G401 (cell line): Measurements from ENCODE around the gene WDTC1. TPM values are rescaled to one million over a fixed set of nuclear protein-coding genes. Genes with fewer than 3 reads are reported as not detected.

Source experiments
- DNase-seq: peaks from one replicate; pipeline ENCODE4 v3.0.0-alpha.2; 2015; ENCODE audit warnings: low spot score
- in situ Hi-C: cut with HindIII; loops from 2 replicates; pipeline ENCODE4 v1.10.0; 2016; ENCODE audit warnings: low sequenced_read_pairs, mixed read lengths
- total RNA-seq: library from RNA; depleted of rRNA; stranded (reverse); fragments of >200 nt; shearing (Covaris generic); gene quantifications from 2 replicates; pipeline ENCODE4 v1.2.3, GENCODE V29; 2014

WDTC1 gene
- total RNA-seq, 1 experiment from 2014 or later = 13.2 TPM

DNA sequence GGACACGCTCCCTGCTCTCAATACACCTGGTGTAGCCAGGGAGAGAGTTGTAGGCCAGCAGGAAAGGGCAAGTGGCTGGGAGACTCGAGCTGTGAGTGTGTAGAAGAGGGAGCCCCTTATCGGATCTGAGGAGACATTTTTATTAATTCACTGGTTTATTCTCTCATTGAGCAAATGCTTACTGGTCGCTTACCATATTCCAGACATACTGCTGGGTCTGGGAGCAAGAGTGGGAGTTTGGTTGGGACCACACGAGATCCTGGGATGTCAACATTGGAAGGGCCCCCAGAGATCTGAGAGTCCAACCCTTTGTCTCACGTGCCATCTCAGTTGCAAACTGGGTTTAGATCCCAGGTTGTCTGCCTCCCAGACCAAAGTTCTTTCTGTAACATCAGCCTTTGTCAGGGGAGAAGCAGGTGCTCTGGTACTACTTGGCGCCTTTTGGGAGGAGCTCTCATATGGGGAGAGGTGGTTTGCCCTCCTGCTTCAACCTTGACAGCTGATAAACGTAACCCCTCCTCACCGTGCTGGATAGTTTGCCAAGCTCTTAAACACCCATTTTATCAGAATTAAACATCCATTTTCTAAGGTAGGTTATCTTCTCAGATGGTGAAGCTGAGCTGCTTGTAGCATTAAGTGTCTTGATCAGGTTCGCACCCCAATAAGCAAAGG, 88.3 kb downstream of the WDTC1 start:
- in situ Hi-C loops = no loop called here
- DNase-seq = no peak

DNA sequence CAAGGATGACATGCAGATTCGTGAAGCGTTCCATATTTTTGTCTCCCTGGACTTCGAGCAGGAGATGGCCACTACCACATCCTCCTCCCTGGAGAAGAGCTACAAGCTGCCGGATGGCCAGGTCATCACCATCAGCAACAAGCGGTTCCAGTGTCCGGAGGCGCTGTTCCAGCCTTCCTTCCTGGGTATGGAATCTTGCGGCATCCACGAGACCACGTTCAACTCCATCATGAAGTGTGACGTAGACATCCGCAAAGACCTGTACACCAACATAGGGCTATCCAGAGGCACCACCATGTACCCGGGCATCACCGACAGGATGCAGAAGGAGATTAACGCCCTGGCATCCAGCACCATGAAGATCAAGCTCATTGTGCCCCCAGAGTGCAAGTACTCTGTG, 90.9 kb downstream of the WDTC1 start:
- DNase-seq = no peak
- in situ Hi-C loops = no loop called here

DNA sequence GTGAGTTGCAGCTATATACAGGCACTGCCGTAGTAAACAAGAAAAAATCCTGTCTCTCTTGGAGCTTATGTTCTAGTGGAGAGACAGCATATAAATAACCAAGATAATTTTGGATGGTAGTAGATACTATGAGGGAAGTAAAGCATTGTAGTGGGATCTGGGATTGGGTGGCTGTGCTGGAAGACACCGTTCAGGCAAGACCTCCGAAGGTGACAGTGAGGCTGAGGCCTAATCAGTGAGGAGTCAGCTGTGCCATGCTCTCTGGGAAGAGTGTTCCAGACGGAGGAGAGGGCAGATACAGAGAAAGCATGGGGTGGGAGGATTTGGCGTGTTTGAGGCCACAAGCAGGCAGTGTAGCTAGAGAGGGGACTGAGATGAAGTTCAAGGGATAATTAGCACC, 93.5 kb downstream of the WDTC1 start:
- no peak for DNase-seq
- in situ Hi-C loops = no loop called here

DNA sequence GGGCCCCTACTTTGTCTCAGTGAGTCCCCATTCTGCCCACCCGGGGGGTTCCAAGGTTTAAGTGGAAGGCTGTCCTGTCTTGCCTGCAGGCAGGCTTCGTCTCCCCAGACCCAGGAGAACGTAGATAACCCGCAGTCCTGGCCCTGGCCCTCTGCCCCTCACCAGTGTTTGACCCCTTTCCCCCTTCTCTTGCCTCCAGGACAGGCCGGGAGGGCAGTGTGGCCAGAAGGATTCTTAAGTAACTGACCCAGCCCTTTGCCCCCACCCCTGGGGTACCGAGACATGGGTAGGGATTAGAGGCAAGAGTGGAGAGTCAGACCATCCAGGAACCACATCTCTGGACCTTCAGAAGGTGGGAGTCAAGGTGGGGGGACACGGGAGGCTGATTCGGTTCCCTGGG, 96.4 kb downstream of the WDTC1 start:
- in situ Hi-C loops = no loop called here
- no peak for DNase-seq

DNA sequence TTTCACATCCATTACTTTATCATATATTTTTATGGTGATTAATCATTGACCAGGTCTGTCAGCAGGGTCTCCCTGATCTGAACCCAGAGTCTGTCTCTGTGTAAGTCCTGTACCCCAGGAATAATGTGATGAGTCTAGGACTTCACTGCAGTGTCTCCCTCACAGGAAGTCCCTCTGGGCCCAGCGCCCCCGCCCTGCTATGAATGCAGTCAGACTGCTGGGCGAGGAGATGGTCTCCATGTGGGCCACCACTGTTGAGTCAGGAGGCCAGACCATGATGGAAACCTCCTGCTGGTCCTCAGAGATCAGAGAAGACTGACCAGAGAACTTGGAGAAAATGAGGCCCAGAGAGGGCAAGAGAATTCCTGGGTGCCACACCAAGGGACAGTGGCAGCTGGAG, 97.0 kb downstream of the WDTC1 start:
- in situ Hi-C loops = no loop called here

DNA sequence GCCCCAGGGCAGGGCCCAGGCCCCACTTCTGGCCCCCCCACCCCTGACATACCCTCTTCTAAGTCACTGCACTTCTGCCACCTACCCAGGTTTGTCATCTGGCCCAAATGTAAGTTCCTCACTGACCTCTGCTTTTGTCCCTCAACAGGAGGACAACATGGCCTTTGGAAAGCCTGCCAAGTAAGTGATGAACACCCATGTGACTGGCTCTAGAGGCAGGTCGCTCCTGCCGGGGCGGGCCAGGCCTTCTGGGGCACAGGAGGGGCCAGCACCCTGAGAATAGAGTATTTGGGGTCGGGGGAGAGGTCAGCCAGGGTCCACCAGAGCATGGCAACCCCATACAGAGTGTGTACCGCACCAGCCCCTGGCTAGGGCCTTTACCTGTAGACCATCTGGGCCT, 97.5 kb downstream of the WDTC1 start:
- peak; percentile 50 for DNase-seq
- in situ Hi-C loops = no loop called here

More for the DNA sequence above, 97.0 kb downstream of the WDTC1 start:
- DNase-seq = no peak

DNA sequence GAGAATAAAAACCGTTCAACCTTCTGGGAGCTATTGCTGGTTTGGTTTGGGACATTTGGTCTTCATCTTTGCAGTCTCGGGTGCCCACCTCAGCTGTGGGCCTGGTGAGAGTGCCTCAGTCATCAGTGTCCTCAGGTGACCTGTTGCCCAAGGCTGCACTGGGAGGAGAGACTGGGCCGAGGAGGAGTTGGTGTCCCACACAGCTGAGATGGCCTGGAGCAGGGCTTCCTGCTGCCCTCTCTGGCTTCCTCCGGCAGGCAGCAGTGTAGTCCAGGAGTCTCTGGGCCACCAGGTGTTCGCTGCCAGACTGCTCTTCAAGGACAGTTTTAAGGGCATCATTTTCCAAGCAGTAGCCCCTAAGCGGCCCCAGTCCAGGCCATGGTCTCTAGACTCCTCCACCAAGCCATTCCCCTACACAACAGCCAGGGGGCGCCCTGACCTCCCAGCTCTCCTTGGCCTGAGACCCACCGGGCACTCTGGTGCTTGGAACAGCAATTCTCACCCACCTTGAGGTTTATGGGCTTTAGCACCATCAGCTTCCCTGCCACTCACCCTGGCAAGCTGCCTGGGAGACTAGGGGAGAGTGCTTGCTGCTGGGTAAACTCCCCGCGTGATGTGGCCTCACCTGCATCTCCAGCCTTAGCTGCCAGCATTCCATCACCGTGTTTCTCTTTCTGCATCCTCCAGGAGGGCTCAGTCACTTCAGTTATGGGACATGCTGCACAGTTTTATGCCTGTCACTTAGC, 98.3 kb downstream of the WDTC1 start:
- in situ Hi-C loops = no loop called here
- peak; percentile 66 for DNase-seq

DNA sequence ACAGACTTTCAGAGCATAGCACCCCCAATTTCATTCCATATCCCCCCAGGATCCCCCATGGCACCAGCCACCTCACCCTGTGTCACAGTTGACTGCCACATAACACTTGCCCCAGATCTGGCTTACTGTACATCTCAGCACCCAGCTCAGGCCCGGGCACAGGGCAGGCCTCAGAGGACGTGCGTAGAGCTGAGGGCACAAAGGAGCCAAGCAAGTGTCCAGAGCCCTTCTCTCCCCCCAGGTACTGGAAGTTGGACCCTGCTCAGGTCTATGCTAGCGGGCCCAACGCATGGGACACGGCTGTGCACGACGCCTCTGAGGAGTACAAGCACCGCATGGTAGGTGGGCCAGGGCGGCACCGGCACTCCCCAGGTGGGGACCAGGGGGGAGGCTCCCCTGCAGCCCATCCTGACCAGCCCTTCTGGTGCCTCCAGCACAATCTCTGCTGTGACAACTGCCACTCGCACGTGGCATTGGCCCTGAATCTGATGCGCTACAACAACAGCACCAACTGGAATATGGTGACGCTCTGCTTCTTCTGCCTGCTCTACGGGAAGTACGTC, 99.4 kb downstream of the WDTC1 start:
- in situ Hi-C loops = no loop called here
- no peak for DNase-seq

DNA sequence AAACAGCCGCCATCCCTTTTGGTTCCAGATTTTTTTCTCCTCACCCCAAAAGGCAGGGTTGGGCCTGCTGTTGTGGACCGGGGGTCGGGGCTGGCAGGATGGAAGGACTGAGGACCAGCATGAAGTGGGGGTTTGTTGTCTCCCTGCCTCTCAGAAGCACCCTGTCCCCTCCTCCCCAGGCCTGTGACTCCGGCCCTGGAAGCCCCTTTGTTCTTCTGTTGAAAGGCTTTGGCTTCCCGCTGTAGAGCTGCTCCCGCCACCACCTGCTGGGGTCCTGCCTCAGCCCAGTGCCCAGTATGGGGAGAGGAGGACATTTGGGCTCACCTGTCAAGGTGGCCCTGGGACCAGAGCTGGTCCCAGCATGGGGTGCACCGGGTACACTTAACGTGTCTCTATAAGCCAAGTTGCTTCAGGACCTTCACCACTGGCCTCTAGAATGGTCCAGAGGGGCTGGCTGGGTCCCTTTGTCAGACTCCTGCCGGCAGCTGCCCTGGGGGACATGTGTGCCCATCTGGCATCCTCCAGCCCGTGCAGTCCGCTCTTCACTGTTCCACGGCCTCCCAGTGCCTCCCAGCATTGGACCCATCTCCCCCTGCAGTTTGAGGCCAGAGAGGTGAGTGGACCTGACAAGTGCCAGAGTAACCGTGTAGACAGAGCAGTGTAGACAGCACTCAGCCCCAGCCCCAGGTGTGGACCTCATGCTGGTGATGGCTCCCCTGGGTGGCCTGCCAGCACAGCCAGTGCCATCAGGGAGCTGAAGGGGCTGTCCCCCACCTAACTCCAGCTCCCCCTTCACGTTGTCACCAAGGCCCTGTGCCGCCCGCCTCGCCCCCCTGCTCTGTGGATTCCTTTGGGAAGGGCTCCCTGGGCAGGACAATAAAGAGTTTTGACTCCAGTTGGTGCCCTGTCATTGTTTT, 101.3 kb downstream of the WDTC1 start:
- no peak for DNase-seq
- in situ Hi-C loops = no loop called here

DNA sequence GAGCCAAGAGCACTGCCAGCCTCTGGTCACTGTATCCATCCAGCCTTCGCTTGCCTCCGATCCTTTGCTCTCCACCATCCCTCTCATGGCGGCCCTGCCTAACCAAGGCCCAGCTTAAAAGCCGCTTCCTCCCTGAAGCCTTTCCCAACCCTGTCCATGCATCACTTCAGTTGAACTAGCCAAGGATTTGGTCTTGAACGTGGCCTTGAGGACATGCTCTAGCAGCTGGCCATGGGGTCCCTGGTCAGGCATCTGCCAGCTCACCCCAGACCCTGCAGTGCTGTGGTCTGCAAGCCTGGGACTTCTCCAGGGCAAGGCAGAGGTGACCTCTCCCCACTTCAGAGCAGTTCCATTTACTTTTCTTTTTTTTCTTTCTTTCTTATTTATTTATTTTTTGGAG, 102.3 kb downstream of the WDTC1 start:
- no peak for DNase-seq
- in situ Hi-C loops = no loop called here

DNA sequence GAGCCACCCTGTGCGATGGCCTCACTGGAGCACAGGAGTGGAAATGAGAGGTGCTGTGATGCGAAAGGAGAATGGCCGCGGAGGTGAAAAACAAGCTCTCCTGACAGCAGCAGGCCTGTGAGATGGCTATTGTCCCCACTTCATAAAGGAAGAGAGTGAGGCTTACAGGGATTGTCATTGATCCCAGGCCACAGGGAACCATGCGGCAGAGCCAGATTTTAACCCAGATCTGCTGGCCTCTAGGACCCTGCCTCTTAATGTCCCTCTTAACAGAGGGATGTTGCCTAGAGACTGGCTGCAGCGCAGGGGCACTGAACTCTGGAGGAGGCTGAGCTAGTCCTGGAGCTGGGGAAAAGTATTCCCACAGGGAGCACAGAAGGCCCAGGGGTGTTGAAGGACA, 104.3 kb downstream of the WDTC1 start:
- DNase-seq = no peak
- in situ Hi-C loops = no loop called here

DNA sequence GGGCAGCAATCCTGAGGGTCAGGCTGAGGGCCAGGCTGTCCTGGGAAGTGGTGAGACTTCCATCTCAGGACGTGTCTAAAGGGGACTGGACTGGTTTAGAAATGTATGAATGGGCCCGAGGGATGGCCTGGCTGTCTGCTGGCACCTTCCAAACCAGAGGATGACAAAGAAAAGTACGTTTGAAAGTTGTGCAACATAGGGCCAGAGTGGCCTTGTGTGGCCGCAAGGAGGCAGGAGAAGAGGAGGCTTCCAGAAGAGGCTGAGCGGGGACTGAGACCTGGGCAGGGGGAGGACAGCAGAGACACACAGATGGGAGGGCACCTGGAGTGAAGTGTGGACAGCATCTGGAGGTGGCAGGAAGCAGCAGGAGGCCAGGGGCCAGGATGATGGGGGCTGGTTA, 104.8 kb downstream of the WDTC1 start:
- no peak for DNase-seq
- in situ Hi-C loops = no loop called here

DNA sequence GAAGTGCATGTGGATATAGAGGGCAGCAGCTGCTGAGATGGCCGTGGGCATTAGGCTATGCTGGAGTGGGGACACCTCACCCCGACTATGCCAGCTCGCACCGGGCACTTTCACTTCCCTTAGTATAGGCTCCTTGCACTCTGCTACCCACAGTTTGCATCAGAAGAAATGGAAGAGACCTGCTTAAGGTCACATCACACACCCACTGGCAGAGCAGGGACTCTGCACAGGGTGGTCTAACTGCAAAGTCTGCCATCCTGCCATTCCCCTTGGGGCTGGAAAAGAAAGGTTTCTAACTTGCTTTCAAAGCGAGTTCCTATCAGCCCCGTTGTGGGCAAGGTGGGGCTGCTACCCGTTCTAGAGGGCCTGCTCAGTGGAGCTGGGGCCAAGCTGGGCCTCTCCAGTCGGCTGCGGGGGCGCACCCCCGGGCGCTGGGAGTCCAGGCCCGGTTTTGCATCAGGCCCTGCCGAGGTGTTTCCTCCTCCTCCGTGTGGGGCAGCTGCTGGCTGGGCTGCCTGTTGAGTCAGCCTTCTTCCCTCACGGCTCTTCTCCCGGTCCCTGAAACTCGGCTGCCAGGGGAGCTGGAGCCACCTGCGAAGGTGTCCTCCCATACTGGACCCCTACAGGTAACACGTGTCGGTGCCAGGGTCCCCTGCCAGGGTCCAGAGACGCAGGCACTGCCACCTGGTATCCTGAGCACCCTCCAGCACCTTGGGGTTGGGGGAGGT, 107.3 kb downstream of the WDTC1 start, which contains the start of gene SYTL1:
SYTL1 (plus strand) TSS at position 498 of the 728 bp plus-strand sequence. CDS start 3,313 bp downstream, outside the sequence.
- in situ Hi-C loops = no loop called here
- peak; percentile 82 for DNase-seq

DNA sequence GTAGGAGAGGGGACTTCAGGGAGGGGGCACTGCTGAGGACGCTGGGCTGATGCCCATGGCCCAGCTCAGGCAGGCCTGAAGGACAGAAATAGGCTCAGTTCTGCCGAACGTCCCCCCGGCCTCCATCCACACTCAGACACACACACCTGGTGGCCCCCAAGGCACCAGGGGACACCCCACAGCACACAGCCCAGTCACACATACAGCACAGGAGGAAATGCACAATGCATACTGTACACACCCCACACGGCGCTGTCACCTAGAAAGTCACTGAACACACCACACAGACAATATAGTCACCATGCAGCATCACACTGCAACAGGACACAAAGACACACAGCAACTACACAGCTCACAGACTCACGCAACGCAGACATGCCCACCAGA, 108.0 kb downstream of the WDTC1 start:
- in situ Hi-C loops = no loop called here
- DNase-seq = peak; percentile 48

DNA sequence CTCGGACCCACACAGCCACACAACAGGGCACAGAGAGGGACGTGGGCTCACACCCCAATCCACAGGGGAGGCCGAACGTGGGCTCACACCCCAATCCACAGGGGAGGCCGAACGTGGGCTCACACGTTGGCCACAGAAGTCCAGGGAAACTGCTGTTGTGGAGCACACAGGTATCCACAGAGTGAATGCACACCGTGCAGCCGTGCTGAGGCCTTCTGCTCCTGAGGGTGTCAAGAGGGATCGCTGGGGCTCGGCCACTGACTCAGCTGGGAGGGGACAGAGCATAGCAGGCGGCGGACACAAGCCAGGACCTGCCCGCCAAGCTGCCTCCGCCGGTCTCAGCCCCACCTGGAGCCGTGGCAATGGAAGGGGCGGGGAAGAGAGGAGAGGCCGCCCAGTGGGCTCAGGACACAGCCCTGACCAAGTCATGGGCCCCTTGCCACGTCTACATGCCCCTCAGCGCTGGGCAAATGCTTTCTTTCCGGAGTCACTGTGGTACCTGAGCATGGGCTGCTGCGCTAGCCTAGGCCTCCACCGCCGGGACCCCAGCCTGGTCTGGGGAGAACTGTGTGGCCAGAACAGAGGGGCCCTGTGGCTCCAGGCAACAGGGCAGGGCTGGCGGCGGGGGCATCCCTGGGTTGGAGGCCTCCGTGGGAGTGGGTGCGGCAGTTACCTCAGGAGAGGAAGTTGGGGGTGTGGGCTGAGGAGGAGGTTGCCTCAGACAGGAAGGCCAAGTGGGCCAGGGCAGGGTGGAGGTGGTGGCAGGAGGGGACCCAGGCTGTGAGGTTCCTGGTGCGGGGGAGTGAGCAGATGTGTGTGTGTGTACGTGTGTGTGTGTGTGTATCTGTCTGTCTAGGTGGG, 108.6 kb downstream of the WDTC1 start:
- DNase-seq = peak; percentile 74
- in situ Hi-C loops = no loop called here

DNA sequence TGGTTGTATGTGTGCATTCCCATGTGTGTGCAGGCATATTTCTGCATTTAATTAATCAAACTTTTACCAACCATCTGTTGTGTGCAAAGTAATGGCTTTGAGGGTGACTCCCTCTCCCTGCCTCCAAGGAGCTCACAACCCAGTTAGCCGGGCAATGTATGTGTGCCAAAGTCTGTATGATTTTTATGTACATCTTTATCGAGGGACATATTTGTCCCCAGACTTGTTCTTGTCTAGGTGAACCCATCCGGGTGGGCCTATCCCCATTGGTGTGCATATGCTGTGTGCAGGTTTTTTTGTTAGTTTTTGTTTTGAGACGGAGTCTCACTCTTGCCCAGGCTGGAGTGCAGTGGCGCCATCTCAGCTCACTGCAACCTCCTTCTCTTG, 109.2 kb downstream of the WDTC1 start:
- no peak for DNase-seq
- in situ Hi-C loops = no loop called here

DNA sequence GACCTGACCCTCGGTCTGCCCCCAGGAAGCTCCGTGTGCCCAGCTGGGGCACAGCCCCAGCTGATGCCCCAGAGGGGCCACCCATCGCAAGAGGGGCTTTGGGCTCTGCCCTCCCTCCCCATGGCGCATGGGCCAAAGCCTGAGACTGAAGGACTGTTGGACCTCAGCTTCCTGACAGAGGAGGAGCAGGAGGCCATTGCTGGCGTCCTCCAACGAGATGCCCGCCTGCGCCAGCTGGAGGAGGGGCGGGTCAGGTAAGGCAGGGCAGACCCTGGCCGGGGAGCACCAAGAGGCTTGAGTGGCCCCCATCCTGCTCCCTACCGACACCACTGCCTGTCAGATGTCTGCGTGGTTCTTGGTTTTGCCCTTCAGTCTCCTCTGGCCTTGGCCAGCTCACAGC, 110.8 kb downstream of the WDTC1 start:
- in situ Hi-C loops = no loop called here
- no peak for DNase-seq

DNA sequence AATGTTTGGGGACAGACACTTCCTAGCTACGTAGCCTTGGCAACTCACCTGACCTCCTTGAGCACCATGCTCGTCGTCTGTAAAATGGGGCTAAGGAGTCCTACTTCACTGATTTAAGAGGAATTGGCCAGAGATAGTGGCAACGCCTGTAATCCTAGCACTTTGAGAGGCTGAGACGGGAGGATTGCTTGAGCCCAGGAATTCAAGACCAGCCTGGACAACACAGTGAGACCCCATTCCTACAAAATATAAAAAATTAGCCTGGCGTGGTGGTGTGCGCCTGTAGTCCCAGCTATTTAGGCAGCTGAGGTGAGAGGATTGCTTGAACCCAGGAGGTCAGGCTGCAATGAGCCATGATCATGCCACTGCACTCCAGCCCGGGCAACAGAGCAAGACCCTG, 111.9 kb downstream of the WDTC1 start:
- DNase-seq = no peak
- in situ Hi-C loops = no loop called here
